ENCODE results near the gene PTPN14.

DNA sequence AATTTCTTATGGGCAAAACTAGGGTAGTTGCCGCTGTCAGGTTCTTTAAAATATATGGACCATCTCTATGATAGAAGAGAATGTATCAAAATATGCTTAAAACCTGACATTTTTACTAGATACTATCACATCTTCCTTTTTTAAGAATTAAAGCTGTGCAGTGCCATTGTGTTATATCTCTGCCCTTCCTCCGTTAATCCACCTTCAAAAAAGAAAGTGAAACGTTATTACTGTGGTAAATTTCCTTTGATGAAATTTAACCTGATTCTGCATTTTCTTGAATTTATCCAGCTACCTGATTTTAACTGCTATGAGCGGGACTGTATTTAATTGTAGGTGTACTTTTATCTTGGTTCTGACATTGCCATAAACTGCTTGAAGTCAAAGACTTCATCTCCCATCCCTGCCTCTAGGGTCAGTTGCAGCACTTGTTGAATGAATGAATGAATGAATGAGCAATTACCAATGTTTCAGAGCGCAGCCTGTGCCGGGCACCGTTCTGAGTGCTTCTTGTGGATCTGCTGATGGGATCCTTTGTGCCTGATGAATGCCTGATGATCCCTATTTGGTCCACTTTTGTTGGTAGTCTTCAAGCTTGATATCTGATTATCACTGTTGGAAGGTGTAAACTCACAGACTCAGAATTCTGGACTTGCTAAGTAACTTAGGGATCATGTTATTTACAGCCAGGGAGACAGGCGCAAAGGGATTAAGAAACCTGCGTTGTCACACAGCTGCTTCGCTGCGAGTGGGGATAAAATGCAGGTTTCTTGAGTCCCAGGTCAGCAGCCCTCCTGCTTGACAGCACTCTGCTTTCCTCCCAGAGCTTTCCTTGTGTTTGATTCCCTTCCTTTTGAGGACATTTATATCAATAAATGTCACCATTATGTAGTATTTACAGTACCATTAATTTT, 240.4 kb downstream of the PTPN14 start:
- TF ChIP-seq, protein P1, sequence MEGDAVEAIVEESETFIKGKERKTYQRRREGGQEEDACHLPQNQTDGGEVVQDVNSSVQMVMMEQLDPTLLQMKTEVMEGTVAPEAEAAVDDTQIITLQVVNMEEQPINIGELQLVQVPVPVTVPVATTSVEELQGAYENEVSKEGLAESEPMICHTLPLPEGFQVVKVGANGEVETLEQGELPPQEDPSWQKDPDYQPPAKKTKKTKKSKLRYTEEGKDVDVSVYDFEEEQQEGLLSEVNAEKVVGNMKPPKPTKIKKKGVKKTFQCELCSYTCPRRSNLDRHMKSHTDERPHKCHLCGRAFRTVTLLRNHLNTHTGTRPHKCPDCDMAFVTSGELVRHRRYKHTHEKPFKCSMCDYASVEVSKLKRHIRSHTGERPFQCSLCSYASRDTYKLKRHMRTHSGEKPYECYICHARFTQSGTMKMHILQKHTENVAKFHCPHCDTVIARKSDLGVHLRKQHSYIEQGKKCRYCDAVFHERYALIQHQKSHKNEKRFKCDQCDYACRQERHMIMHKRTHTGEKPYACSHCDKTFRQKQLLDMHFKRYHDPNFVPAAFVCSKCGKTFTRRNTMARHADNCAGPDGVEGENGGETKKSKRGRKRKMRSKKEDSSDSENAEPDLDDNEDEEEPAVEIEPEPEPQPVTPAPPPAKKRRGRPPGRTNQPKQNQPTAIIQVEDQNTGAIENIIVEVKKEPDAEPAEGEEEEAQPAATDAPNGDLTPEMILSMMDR (IDR thresholded peaks at IDR 0.05): no peak
- no peak for TF ChIP-seq ZFX (IDR thresholded peaks at IDR 0.05; ENCODE audit: borderline replicate concordance)

All from 22Rv1 (cell line).